K562 (cell line): ENCODE measurements around the gene ZNF331. TPM values are rescaled to one million over a fixed set of nuclear protein-coding genes. Genes with fewer than 3 reads are reported as not detected.
"Not testable (repeated sequence)": the region's sequence is repeated elsewhere in the genome, so short reads cannot be mapped to it uniquely, and the experiment has no call there.

Experiments used
- ATAC-seq: fragments of 200-7000 bp; cut with Tn5 transposase; 3 replicates; pipeline ENCODE4 v1.9.1; 2020; ENCODE audit warnings: moderate library complexity
- BruUV-seq: library from RNA; stranded (reverse); fragments of 400-500 nt; replicated peaks from 2 replicates; lab custom pipeline; 2021; lab: Mats Ljungman, UMichigan
- CTCF ChIA-PET: fragments of 300-600 bp; formaldehyde crosslinking; extraction: SDS; loops from one replicate; lab custom pipeline; 2021; ENCODE audit warnings: low intra/inter-chr PET ratio; lab: Yijun Ruan, JAX
- POLR2A ChIA-PET: fragments of 300-600, 350-650 bp; sonication (Branson Sonifier 250); formaldehyde crosslinking; extraction: SDS; loops from one replicate; lab custom pipeline; 2021; ENCODE audit warnings: antibody characterized with exemption, inconsistent platforms; lab: Yijun Ruan, JAX
- DNase-seq, 4 experiments: peaks; one replicate each; pipeline versions ENCODE4 v3.0.0 to v3.0.0-alpha.2; 2011 to 2018; ENCODE audit warnings: low spot score in 3 of 4, mixed read lengths in 3 of 4; ENCODE audit errors: extremely low read depth in 1 of 4
- FAIRE-seq: peaks from 2 replicates; lab custom pipeline; 2011; peaks lifted over from hg19 to GRCh38; lab: Jason Lieb, UNC
- H2AFZ ChIP-seq: 2 replicates; pipeline ENCODE4 v1.6.0; 2011; ENCODE audit warnings: low read depth, low read length, control low read depth, inconsistent platforms
- H3K27ac ChIP-seq: fragments of 200-600 bp; 3 replicates; pipeline ENCODE4 v1.8.0; 2011; ENCODE audit warnings: low read depth, mild to moderate bottlenecking, control low read depth, inconsistent platforms, low read length, moderate library complexity, mixed read lengths; ENCODE audit errors: extremely low read depth
- H3K27me3 ChIP-seq, 2 experiments: fragments of 300-600 bp in 1 of 2; 2 replicates in 1 of 2; 3 replicates in 1 of 2; pipeline versions ENCODE4 v1.6.0 to v1.8.0; 2011; ENCODE audit warnings: inconsistent platforms in 2 of 2, low read length in 2 of 2, mild to moderate bottlenecking in 1 of 2, mixed read lengths in 1 of 2, moderate library complexity in 1 of 2; ENCODE audit not compliant: control insufficient read depth in 2 of 2, insufficient read depth in 2 of 2
- H3K36me3 ChIP-seq: fragments of 300-600 bp; 3 replicates; pipeline ENCODE4 v1.8.0; 2011; ENCODE audit warnings: mild to moderate bottlenecking, low read length, inconsistent platforms; ENCODE audit not compliant: control insufficient read depth, insufficient read depth
- H3K4me1 ChIP-seq, 2 experiments: fragments of 200-600 bp in 1 of 2; replicated peaks in 1 of 2; 2 replicates in 1 of 2; 3 replicates in 1 of 2; pipeline versions ENCODE4 v1.5.1 to v1.8.0; 2011; ENCODE audit warnings: inconsistent platforms in 2 of 2, low read length in 2 of 2, mild to moderate bottlenecking in 1 of 2, mixed read lengths in 1 of 2, moderate library complexity in 1 of 2; ENCODE audit not compliant: control insufficient read depth in 2 of 2, insufficient read depth in 2 of 2
- H3K4me2 ChIP-seq: 2 replicates; pipeline ENCODE4 v1.6.1; 2011; ENCODE audit warnings: low read length, control low read depth, inconsistent platforms, mixed read lengths; ENCODE audit not compliant: insufficient read depth
- H3K4me3 ChIP-seq: fragments of 200-600 bp; sonication (generic), shearing (Covaris generic); 2 replicates; pipeline ENCODE4 v1.5.1; 2016; ENCODE audit warnings: control low read depth, inconsistent platforms
- H3K79me2 ChIP-seq: fragments of 200-600 bp; 3 replicates; pipeline ENCODE4 v1.8.0; 2011; ENCODE audit warnings: low read length, inconsistent platforms; ENCODE audit not compliant: control insufficient read depth, insufficient read depth
- H3K9ac ChIP-seq, 2 experiments: 2 replicates each; pipeline versions ENCODE4 v1.6.0 to v1.6.1; 2011; ENCODE audit warnings: low read depth in 2 of 2, low read length in 2 of 2, control low read depth in 1 of 2, inconsistent platforms in 1 of 2, mild to moderate bottlenecking in 1 of 2, mixed read lengths in 1 of 2; ENCODE audit not compliant: insufficient read depth in 1 of 2
- H3K9me1 ChIP-seq: one replicate; pipeline ENCODE4 v1.6.0; 2011; ENCODE audit warnings: inconsistent platforms, mild to moderate bottlenecking, low read length, moderate library complexity; ENCODE audit not compliant: control insufficient read depth, insufficient read depth
- H3K9me3 ChIP-seq: replicated peaks from 2 replicates; pipeline ENCODE4 v1.5.1; 2011; ENCODE audit warnings: low read depth, low read length, inconsistent platforms; ENCODE audit not compliant: control insufficient read depth, insufficient read depth
- H4K20me1 ChIP-seq: replicated peaks from 2 replicates; pipeline ENCODE4 v1.6.1; 2011; ENCODE audit warnings: low read length, inconsistent platforms, mixed read lengths; ENCODE audit not compliant: control insufficient read depth, insufficient read depth
- CEBPB ChIP-seq: fragments of 450-650 bp; IDR thresholded peaks from 2 replicates; pipeline ENCODE4 v1.6.1; 2016; ENCODE audit warnings: missing genetic modification characterization, missing compliant biosample characterization
- ZNF274 ChIP-seq: IDR thresholded peaks from 2 replicates; pipeline ENCODE4 v1.6.1; 2011; ENCODE audit warnings: low read depth, mild to moderate bottlenecking, low read length, moderate library complexity, borderline replicate concordance
- ZNF354B ChIP-seq: fragments of 250-450 bp; sonication (Bioruptor Pico); IDR thresholded peaks from 2 replicates; pipeline ENCODE4 v1.4.0; 2020
- WGBS: fragments of 100-300 bp; shearing (Covaris generic); methylation state at CpG from one replicate; pipeline ENCODE4 v1.1.6; 2016; ENCODE audit warnings: low coverage, mixed read lengths; ENCODE audit not compliant: insufficient coverage; ENCODE audit errors: missing lambda C conversion rate; 5-methylcytosine and 5-hydroxymethylcytosine counted together
- in situ Hi-C: fragments of 300-500 bp; cut with MboI; formaldehyde crosslinking; loops from 4 replicates; pipeline ENCODE4 v1.15.0; 2018; ENCODE audit warnings: inconsistent platforms, mixed read lengths
- intact Hi-C: fragments of 100-400 bp; cut with micrococcal nuclease; formaldehyde crosslinking; loops from 2 replicates; pipeline ENCODE4 v1.14.2; 2022
- polyA plus RNA-seq, 8 experiments: library from polyadenylated mRNA; depleted of rRNA in 4 of 8; stranded (reverse) in 5 of 8; unstranded in 3 of 8; fragments of >200 nt; fragmentation: Nextera tagmentation in 2 of 8; fragmentation: Illumina TruSeq in 1 of 8; extraction: Ambion mirVana in 2 of 8; extraction: Trizol in 1 of 8; gene quantifications; 2 replicates each; pipeline versions ENCODE4 v1.2.1 to v1.2.3, GENCODE V29; 2011 to 2014; ENCODE audit warnings: inconsistent platforms in 1 of 8, missing spikeins in 1 of 8
- total RNA-seq, 7 experiments: library from RNA; depleted of rRNA in 6 of 7; stranded (reverse); fragments of >200 nt in 6 of 7; fragmentation: Illumina TruSeq in 2 of 7; extraction: Trizol in 2 of 7; gene quantifications; 2 replicates each; pipeline versions ENCODE4 v1.2.1 to v1.2.3, GENCODE V29; 2011 to 2021; ENCODE audit warnings: low replicate concordance in 1 of 7

ZNF331 gene
- total and polyA plus RNA-seq, 9 of the 15 experiments (the other 6 are each of a cell fraction or from before 2014, with no cell fraction given): 0.23 to 2.7 (median 0.76) TPM

DNA sequence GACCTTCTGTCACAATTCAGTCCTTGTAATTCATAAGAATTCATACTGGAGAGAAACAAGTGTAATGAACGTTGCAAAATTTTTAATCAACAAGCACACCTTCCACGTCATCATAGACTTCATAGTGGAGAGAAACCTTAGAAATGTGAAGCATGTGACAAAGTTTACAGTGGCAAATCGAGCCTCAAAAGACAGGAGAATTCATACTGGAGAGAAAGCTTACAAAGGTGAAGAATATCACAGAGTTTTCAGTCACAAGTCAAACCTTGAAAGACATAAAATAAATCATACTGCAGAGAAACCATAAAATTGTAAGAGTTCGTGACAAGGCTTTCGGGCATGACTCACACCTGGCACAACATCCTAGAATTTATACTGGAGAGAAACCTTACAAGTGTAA is 45.8 kb upstream of the ZNF331 start:
- Histone ChIP-seq H4K20me1 (no peaks in the 10 kb centered on the region), H3K36me3 (peaks cover 36% of the 10 kb centered on the region), H3K27me3 (no peaks in the 10 kb centered on the region), H2AFZ (no peak overlapping the region), H3K9ac (no peak overlapping the region), H3K9me1 (no peaks in the 10 kb centered on the region), H3K9me3 (peaks cover 26% of the 10 kb centered on the region), H3K27ac (no peak overlapping the region), H3K79me2 (no peaks in the 10 kb centered on the region), H3K4me1 (no peaks in the 10 kb centered on the region), H3K4me2 (no peak overlapping the region), H3K4me3 (no peak overlapping the region)
- DNase-seq (no peak), FAIRE-seq (no peak), ATAC-seq (no peak)
- ChIA-PET CTCF (no interaction called here), POLR2A (no interaction called here)
- no TSS peak for BruUV-seq
- intact Hi-C loops (no loop called here), in situ Hi-C loops (no loop called here)
- TF ChIP-seq ZNF274: 0 out of 2 replicates have a peak, but pooled peaks have one; percentile 54
- no peak for TF ChIP-seq ZNF354B (CRISPR knock-in tag)
- 44% methylated on average over 5 of the region's 5 CpGs for WGBS

GRCh38 chr19:53497311-53498023 is 40.5 kb upstream of the ZNF331 start:
- FAIRE-seq: not testable (repeated sequence)

More at GRCh38 chr19:53497311-53498023, 40.5 kb upstream of the ZNF331 start:
- BruUV-seq, intact Hi-C loops, H2AFZ ChIP-seq, in situ Hi-C loops, H3K36me3 ChIP-seq, H3K79me2 ChIP-seq, H3K4me2 ChIP-seq, H3K9ac ChIP-seq, CTCF ChIA-PET, H3K4me1 ChIP-seq, H3K27ac ChIP-seq, H3K4me3 ChIP-seq, H3K27me3 ChIP-seq, H4K20me1 ChIP-seq, H3K9me1 ChIP-seq, POLR2A ChIA-PET, ATAC-seq, DNase-seq, H3K9me3 ChIP-seq: not testable (repeated sequence)
- TF ChIP-seq CEBPB: 0 out of 2 replicates have a peak, but pooled peaks have one; percentile 17
- 22% methylated on average over 11 of the region's 11 CpGs for WGBS
